IMR-90 (cell line): ENCODE measurements around the gene CACNA1D. TPM values are rescaled to one million over a fixed set of nuclear protein-coding genes. Genes with fewer than 3 reads are reported as not detected.

Source experiments
- ATAC-seq: fragments of 200-7000 bp; cut with Tn5 transposase; 2 replicates; pipeline ENCODE4 v1.9.1; 2020; ENCODE audit warnings: low read depth, mild to moderate bottlenecking, moderate library complexity
- BruUV-seq: library from RNA; stranded (reverse); fragments of 400-500 nt; replicated peaks from 2 replicates; lab custom pipeline; 2021; lab: Mats Ljungman, UMichigan
- CTCF ChIA-PET: fragments of 300-600 bp; formaldehyde crosslinking; extraction: SDS; loops from one replicate; lab custom pipeline; 2021; ENCODE audit warnings: antibody characterized with exemption; lab: Yijun Ruan, JAX
- POLR2A ChIA-PET: fragments of 300-600 bp; sonication (Branson Sonifier 250); formaldehyde crosslinking; loops from one replicate; lab custom pipeline; 2022; ENCODE audit warnings: antibody characterized with exemption; ENCODE audit not compliant: unreplicated experiment; lab: Charles Lee
- DNase-seq: peaks from one replicate; pipeline ENCODE4 v3.0.0; 2013
- H2AFZ ChIP-seq: replicated peaks from 2 replicates; pipeline ENCODE3; 2013; ENCODE audit warnings: low read length, mild to moderate bottlenecking; ENCODE audit not compliant: poor library complexity
- H2AK5ac ChIP-seq: 2 replicates; pipeline ENCODE4 v1.6.1; 2013; ENCODE audit warnings: low read depth, low read length, inconsistent platforms
- H2AK9ac ChIP-seq: replicated peaks from 2 replicates; pipeline ENCODE3; 2013; ENCODE audit warnings: mild to moderate bottlenecking, low read depth, low read length, moderate library complexity; ENCODE audit not compliant: poor library complexity
- H2BK120ac ChIP-seq: 2 replicates; pipeline ENCODE4 v1.6.1; 2013; ENCODE audit warnings: low read depth, low read length, inconsistent platforms
- H2BK15ac ChIP-seq: 3 replicates; pipeline ENCODE4 v1.6.1; 2013; ENCODE audit warnings: low read depth, low read length, inconsistent platforms
- H2BK20ac ChIP-seq: 2 replicates; pipeline ENCODE4 v1.6.1; 2013; ENCODE audit warnings: low read depth, mild to moderate bottlenecking, inconsistent platforms, low read length, moderate library complexity
- H2BK5ac ChIP-seq: 2 replicates; pipeline ENCODE4 v1.6.1; 2013; ENCODE audit warnings: mild to moderate bottlenecking, low read depth, low read length, inconsistent platforms; ENCODE audit not compliant: poor library complexity, severe bottlenecking
- H3K14ac ChIP-seq: replicated peaks from 2 replicates; pipeline ENCODE4 v1.6.1; 2013; ENCODE audit warnings: low read depth, low read length, inconsistent platforms
- H3K18ac ChIP-seq: 2 replicates; pipeline ENCODE4 v1.6.1; 2013; ENCODE audit warnings: low read depth, low read length, control low read depth
- H3K23ac ChIP-seq: 2 replicates; pipeline ENCODE4 v1.6.1; 2013; ENCODE audit warnings: low read depth, low read length, inconsistent platforms
- H3K27ac ChIP-seq: 2 replicates; pipeline ENCODE4 v1.5.1; 2013; ENCODE audit warnings: mild to moderate bottlenecking, control low read depth, low read length; ENCODE audit not compliant: insufficient read depth
- H3K27me3 ChIP-seq: 2 replicates; pipeline ENCODE4 v1.6.1; 2013; ENCODE audit warnings: low read length; ENCODE audit not compliant: control insufficient read depth, insufficient read depth
- H3K36me3 ChIP-seq: 2 replicates; pipeline ENCODE4 v1.6.1; 2013; ENCODE audit warnings: low read length, mixed read lengths; ENCODE audit not compliant: control insufficient read depth, insufficient read depth
- H3K4ac ChIP-seq: 2 replicates; pipeline ENCODE4 v1.6.1; 2013; ENCODE audit warnings: low read depth, low read length, inconsistent platforms
- H3K4me1 ChIP-seq: 2 replicates; pipeline ENCODE4 v1.6.1; 2013; ENCODE audit warnings: low read length, mixed read lengths; ENCODE audit not compliant: control insufficient read depth, insufficient read depth
- H3K4me2 ChIP-seq: 2 replicates; pipeline ENCODE4 v1.6.1; 2013; ENCODE audit warnings: low read depth, mild to moderate bottlenecking, control low read depth, low read length, moderate library complexity
- H3K4me3 ChIP-seq: 2 replicates; pipeline ENCODE4 v1.5.1; 2013; ENCODE audit warnings: low read depth, mild to moderate bottlenecking, control low read depth, low read length, moderate library complexity; ENCODE audit not compliant: insufficient read depth
- H3K56ac ChIP-seq: 2 replicates; pipeline ENCODE4 v1.6.1; 2013; ENCODE audit warnings: low read length, inconsistent platforms; ENCODE audit not compliant: insufficient read depth; ENCODE audit errors: extremely low read depth
- H3K79me1 ChIP-seq, 2 experiments: 2 replicates each; pipeline ENCODE4 v1.6.1; 2013; ENCODE audit warnings: low read length in 2 of 2, inconsistent platforms in 1 of 2, low read depth in 1 of 2
- H3K9ac ChIP-seq: 2 replicates; pipeline ENCODE4 v1.6.1; 2013; ENCODE audit warnings: low read depth, low read length, control low read depth
- H3K9me1 ChIP-seq: 2 replicates; pipeline ENCODE4 v1.6.1; 2013; ENCODE audit warnings: low read length, inconsistent platforms; ENCODE audit not compliant: insufficient read depth
- H3K9me3 ChIP-seq: 2 replicates; pipeline ENCODE4 v1.6.1; 2013; ENCODE audit warnings: low read length; ENCODE audit not compliant: control insufficient read depth, insufficient read depth
- H4K20me1 ChIP-seq: 2 replicates; pipeline ENCODE4 v1.6.1; 2013; ENCODE audit warnings: low read length, inconsistent platforms; ENCODE audit not compliant: insufficient read depth
- H4K5ac ChIP-seq: 2 replicates; pipeline ENCODE4 v1.6.1; 2013; ENCODE audit warnings: mild to moderate bottlenecking, low read depth, low read length, control low read depth
- H4K8ac ChIP-seq, 2 experiments: 2 replicates each; pipeline ENCODE4 v1.6.1; 2013; ENCODE audit warnings: low read depth in 2 of 2, low read length in 2 of 2, control low read depth in 1 of 2, inconsistent platforms in 1 of 2
- H4K91ac ChIP-seq: 2 replicates; pipeline ENCODE4 v1.6.1; 2013; ENCODE audit warnings: low read depth, low read length, inconsistent platforms; ENCODE audit not compliant: insufficient read depth
- BHLHE40 ChIP-seq: fragments of 150-350 bp; IDR thresholded peaks from 2 replicates; pipeline ENCODE4 v1.6.1; 2016; ENCODE audit warnings: mild to moderate bottlenecking, low read depth, low read length
- CEBPB ChIP-seq: IDR thresholded peaks from 2 replicates; pipeline ENCODE4 v1.6.1; 2012; ENCODE audit warnings: low read depth, low read length, improper control_type of control experiment
- CHD1 ChIP-seq: IDR thresholded peaks from 2 replicates; pipeline ENCODE4 v1.6.1; 2012; ENCODE audit warnings: low read depth, low read length, improper control_type of control experiment
- FOS ChIP-seq: fragments of 150-350 bp; IDR thresholded peaks from 2 replicates; pipeline ENCODE4 v1.6.1; 2016; ENCODE audit warnings: low read depth, low read length
- MAFK ChIP-seq: IDR thresholded peaks from 2 replicates; pipeline ENCODE4 v1.6.1; 2012; ENCODE audit warnings: low read depth, low read length, improper control_type of control experiment
- MAZ ChIP-seq: IDR thresholded peaks from 2 replicates; pipeline ENCODE4 v1.6.1; 2012; ENCODE audit warnings: low read depth, mild to moderate bottlenecking, low read length, improper control_type of control experiment, moderate library complexity, borderline replicate concordance
- MXI1 ChIP-seq: IDR thresholded peaks from 2 replicates; pipeline ENCODE4 v1.6.1; 2012; ENCODE audit warnings: low read depth, mild to moderate bottlenecking, low read length, moderate library complexity, borderline replicate concordance
- NFE2L2 ChIP-seq: fragments of 150-350 bp; IDR thresholded peaks from 2 replicates; pipeline ENCODE4 v1.6.1; 2016; ENCODE audit warnings: low read depth, mild to moderate bottlenecking, low read length
- POLR2A ChIP-seq: IDR thresholded peaks from 2 replicates; pipeline ENCODE4 v1.6.1; 2012; ENCODE audit warnings: mild to moderate bottlenecking, low read depth, low read length
- RAD21 ChIP-seq: IDR thresholded peaks from 2 replicates; pipeline ENCODE4 v1.6.1; 2012; ENCODE audit warnings: low read length, improper control_type of control experiment
- RCOR1 ChIP-seq: IDR thresholded peaks from 2 replicates; pipeline ENCODE4 v1.6.1; 2012; ENCODE audit warnings: mild to moderate bottlenecking, low read length, improper control_type of control experiment; ENCODE audit not compliant: insufficient replicate concordance
- RFX5 ChIP-seq: IDR thresholded peaks from 2 replicates; pipeline ENCODE4 v1.8.0; 2012; ENCODE audit warnings: low read depth, mild to moderate bottlenecking, low read length, moderate library complexity
- SMC3 ChIP-seq: fragments of 150-350 bp; IDR thresholded peaks from 2 replicates; pipeline ENCODE4 v1.6.1; 2016; ENCODE audit warnings: low read depth, mild to moderate bottlenecking, antibody characterized with exemption, low read length, moderate library complexity
- WGBS, 2 experiments: methylation state at CpG; one replicate each; pipeline versions ENCODE4 v1.1.5 to v1.1.7; 2013; ENCODE audit warnings: missing lambda C conversion rate in 2 of 2; ENCODE audit not compliant: insufficient read length in 1 of 2; ENCODE audit errors: extremely low coverage in 2 of 2; 5-methylcytosine and 5-hydroxymethylcytosine counted together
- dilution Hi-C: fragments of 300-500 bp; cut with HindIII; formaldehyde crosslinking; loops from one replicate; pipeline ENCODE4 v1.14.3; 2018; ENCODE audit warnings: low sequenced_read_pairs; ENCODE audit not compliant: unreplicated experiment
- in situ Hi-C: fragments of 300-500 bp; cut with MboI; formaldehyde crosslinking; loops from 3 replicates; pipeline ENCODE4 v1.14.3; 2019; ENCODE audit warnings: low sequenced_read_pairs, inconsistent platforms, mixed read lengths
- intact Hi-C: fragments of 100-400 bp; cut with micrococcal nuclease; formaldehyde crosslinking; loops from 2 replicates; pipeline ENCODE4 v1.10.0; 2022
- polyA plus RNA-seq, 3 experiments: library from polyadenylated mRNA; depleted of rRNA; stranded (reverse); fragments of >200 nt; gene quantifications; 2 replicates each; pipeline ENCODE4 v1.2.3, GENCODE V29; 2012; ENCODE audit warnings: low replicate concordance in 1 of 3
- total RNA-seq: library from RNA; depleted of rRNA; stranded (reverse); fragments of >200 nt; gene quantifications from 2 replicates; pipeline ENCODE4 v1.2.3, GENCODE V29; 2012
- TF ChIP-seq, protein P1 (sequence below): fragments of 150-350 bp; IDR thresholded peaks from 2 replicates; pipeline ENCODE4 v1.6.1; 2017; ENCODE audit warnings: mild to moderate bottlenecking, antibody characterized with exemption, low read length, low read depth
- TF ChIP-seq, protein P2 (sequence below): conservative IDR thresholded peaks from 2 replicates; pipeline ENCODE4 v1.5.1; 2012; ENCODE audit warnings: mild to moderate bottlenecking, low read depth, low read length, improper control_type of control experiment
- TF ChIP-seq, protein P3 (sequence below): fragments of 150-350 bp; IDR thresholded peaks from 2 replicates; pipeline ENCODE4 v1.6.1; 2016; ENCODE audit warnings: low read depth, mild to moderate bottlenecking, low read length, moderate library complexity, borderline replicate concordance

CACNA1D gene
- total and polyA plus RNA-seq, 2 of the 4 experiments (the other 2 are of a cell fraction) = 0.07 TPM; not detected in 1

DNA sequence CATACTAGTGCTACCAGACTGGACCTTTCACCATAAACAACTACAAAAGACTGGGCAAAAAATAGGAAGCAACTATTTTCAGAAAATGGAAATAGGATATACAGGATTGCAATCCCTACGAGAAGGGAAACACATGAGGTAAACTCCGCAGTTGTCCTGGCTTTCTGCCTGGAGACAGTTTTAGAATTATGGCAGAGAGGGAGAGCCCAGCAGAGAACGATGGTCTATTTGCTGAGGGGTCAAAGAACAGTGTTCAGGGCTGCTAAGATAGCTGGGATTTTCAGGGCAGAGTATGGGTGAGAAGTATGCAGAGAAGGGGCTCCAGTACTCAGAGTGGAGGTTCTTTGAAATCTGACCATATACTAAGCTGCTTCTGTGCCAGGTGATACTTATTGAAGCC lies 188.4 kb downstream of the CACNA1D start:
- H3K23ac ChIP-seq = no peak overlapping the region
- H3K56ac ChIP-seq = no peak overlapping the region
- no peak overlapping the region for H2BK5ac ChIP-seq
- BruUV-seq = no TSS peak
- H3K4me2 ChIP-seq = no peak overlapping the region
- no peak overlapping the region for H3K14ac ChIP-seq
- in situ Hi-C loops (no loop called here), intact Hi-C loops (no loop called here), dilution Hi-C loops (no loop called here)
- H2BK15ac ChIP-seq = no peak overlapping the region
- H3K4ac ChIP-seq = no peak overlapping the region
- ChIA-PET CTCF (no interaction called here), POLR2A (no interaction called here)
- H4K91ac ChIP-seq = no peak overlapping the region
- H2BK120ac ChIP-seq = no peak overlapping the region
- no peak overlapping the region for H3K4me3 ChIP-seq
- no peaks in the 10 kb centered on the region for H3K4me1 ChIP-seq
- no peaks in the 10 kb centered on the region for H3K9me1 ChIP-seq
- H3K9me3 ChIP-seq = no peaks in the 10 kb centered on the region
- no peak for DNase-seq
- WGBS, 2 experiments = 31% methylated on average over 2 of the region's 3 CpGs; no CpG with 5 or more reads in 1 of the 2 experiments
- no peaks in the 10 kb centered on the region for H4K20me1 ChIP-seq
- H4K8ac ChIP-seq = no peak overlapping the region
- H2AFZ ChIP-seq = no peak overlapping the region
- no peak overlapping the region for H2BK20ac ChIP-seq
- H3K18ac ChIP-seq = no peak overlapping the region
- no peak overlapping the region for H2AK9ac ChIP-seq
- no peaks in the 10 kb centered on the region for H3K79me1 ChIP-seq
- no peaks in the 10 kb centered on the region for H3K36me3 ChIP-seq
- H4K5ac ChIP-seq = no peak overlapping the region
- ATAC-seq = no peak
- TF ChIP-seq RCOR1 (no peak), CHD1 (no peak), SMC3 (no peak), MAFK (no peak), MXI1 (no peak), NFE2L2 (no peak), POLR2A (no peak), MAZ (no peak), FOS (no peak), CEBPB (no peak), RAD21 (no peak), RFX5 (no peak), BHLHE40 (no peak)
- TF ChIP-seq, protein P1, sequence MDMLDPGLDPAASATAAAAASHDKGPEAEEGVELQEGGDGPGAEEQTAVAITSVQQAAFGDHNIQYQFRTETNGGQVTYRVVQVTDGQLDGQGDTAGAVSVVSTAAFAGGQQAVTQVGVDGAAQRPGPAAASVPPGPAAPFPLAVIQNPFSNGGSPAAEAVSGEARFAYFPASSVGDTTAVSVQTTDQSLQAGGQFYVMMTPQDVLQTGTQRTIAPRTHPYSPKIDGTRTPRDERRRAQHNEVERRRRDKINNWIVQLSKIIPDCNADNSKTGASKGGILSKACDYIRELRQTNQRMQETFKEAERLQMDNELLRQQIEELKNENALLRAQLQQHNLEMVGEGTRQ = no peak
- TF ChIP-seq, protein P2, sequence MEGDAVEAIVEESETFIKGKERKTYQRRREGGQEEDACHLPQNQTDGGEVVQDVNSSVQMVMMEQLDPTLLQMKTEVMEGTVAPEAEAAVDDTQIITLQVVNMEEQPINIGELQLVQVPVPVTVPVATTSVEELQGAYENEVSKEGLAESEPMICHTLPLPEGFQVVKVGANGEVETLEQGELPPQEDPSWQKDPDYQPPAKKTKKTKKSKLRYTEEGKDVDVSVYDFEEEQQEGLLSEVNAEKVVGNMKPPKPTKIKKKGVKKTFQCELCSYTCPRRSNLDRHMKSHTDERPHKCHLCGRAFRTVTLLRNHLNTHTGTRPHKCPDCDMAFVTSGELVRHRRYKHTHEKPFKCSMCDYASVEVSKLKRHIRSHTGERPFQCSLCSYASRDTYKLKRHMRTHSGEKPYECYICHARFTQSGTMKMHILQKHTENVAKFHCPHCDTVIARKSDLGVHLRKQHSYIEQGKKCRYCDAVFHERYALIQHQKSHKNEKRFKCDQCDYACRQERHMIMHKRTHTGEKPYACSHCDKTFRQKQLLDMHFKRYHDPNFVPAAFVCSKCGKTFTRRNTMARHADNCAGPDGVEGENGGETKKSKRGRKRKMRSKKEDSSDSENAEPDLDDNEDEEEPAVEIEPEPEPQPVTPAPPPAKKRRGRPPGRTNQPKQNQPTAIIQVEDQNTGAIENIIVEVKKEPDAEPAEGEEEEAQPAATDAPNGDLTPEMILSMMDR = no peak
- TF ChIP-seq, protein P3, sequence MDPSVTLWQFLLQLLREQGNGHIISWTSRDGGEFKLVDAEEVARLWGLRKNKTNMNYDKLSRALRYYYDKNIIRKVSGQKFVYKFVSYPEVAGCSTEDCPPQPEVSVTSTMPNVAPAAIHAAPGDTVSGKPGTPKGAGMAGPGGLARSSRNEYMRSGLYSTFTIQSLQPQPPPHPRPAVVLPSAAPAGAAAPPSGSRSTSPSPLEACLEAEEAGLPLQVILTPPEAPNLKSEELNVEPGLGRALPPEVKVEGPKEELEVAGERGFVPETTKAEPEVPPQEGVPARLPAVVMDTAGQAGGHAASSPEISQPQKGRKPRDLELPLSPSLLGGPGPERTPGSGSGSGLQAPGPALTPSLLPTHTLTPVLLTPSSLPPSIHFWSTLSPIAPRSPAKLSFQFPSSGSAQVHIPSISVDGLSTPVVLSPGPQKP = no peak
- no peak overlapping the region for H3K27ac ChIP-seq
- no peak overlapping the region for H2AK5ac ChIP-seq
- H3K9ac ChIP-seq = no peak overlapping the region
- H3K27me3 ChIP-seq = peaks cover 3% of the 10 kb centered on the region; the same call in 1 of the 2 replicates
